GM23338 (cell line): Measurements from ENCODE around the gene AMBRA1.

ENCODE experiments used
- CREB1 ChIP-seq: fragments of 250-450 bp; sonication (Bioruptor Pico); IDR thresholded peaks from 2 replicates; pipeline ENCODE4 v1.5.0; 2020; ENCODE audit warnings: low read depth, mild to moderate bottlenecking, moderate library complexity
- CTCF ChIP-seq, 2 experiments: fragments of 200-600 bp in 1 of 2; sonication (generic) in 1 of 2; conservative IDR thresholded peaks; 2 replicates each; pipeline versions ENCODE4 v1.5.1 to v1.6.1; 2016 to 2017; ENCODE audit warnings: antibody characterized with exemption in 2 of 2, low read depth in 2 of 2, mild to moderate bottlenecking in 2 of 2, moderate library complexity in 1 of 2
- EZH2 ChIP-seq: fragments of 200-600 bp; sonication (generic); IDR thresholded peaks from one replicate; pipeline ENCODE4 v1.8.0; 2017; ENCODE audit warnings: antibody characterized with exemption, mild to moderate bottlenecking, low read depth; ENCODE audit not compliant: unreplicated experiment
- EZH2phosphoT487 ChIP-seq: fragments of 200-600 bp; sonication (generic); IDR thresholded peaks from one replicate; pipeline ENCODE4 v1.8.1; 2018; ENCODE audit warnings: antibody characterized with exemption; ENCODE audit not compliant: unreplicated experiment
- JUNB ChIP-seq: IDR thresholded peaks from one replicate; pipeline ENCODE4 v1.6.1; 2016; ENCODE audit warnings: antibody characterized with exemption; ENCODE audit not compliant: unreplicated experiment
- POLR2AphosphoS5 ChIP-seq: IDR thresholded peaks from 2 replicates; pipeline ENCODE4 v1.6.1; 2016; ENCODE audit warnings: antibody characterized with exemption, low read depth
- REST ChIP-seq: IDR thresholded peaks from one replicate; pipeline ENCODE4 v1.6.1; 2018; ENCODE audit warnings: antibody characterized with exemption; ENCODE audit not compliant: unreplicated experiment
- ZNF114 ChIP-seq: fragments of 250-450 bp; sonication (Bioruptor Pico); IDR thresholded peaks from 2 replicates; pipeline ENCODE4 v1.5.0; 2020; ENCODE audit warnings: mild to moderate bottlenecking, moderate library complexity

- TF ChIP-seq POLR2AphosphoS5 (no peak), CTCF (conservative IDR thresholded peaks at IDR 0.05; ENCODE audit: low read depth in 2 of 2) (no peak), REST (no peak), EZH2phosphoT487 (no peak), CREB1 (no peak), ZNF114 (CRISPR knock-in tag) (no peak), EZH2 (no peak), JUNB (no peak)
Measured at GRCh38 chr11:46461461-46461927, 132.3 kb downstream of the AMBRA1 start.
